IMR-90 (cell line): ENCODE data around the gene AK2. TPM values are rescaled to one million over a fixed set of nuclear protein-coding genes. Genes with fewer than 3 reads are reported as not detected.
A peak's percentile ranks its signal among the peaks of the same experiment; 100 is the strongest.

Source experiments
- ATAC-seq: fragments of 200-7000 bp; cut with Tn5 transposase; 2 replicates; pipeline ENCODE4 v1.9.1; 2020; ENCODE audit warnings: low read depth, mild to moderate bottlenecking, moderate library complexity
- BruUV-seq: library from RNA; stranded (reverse); fragments of 400-500 nt; replicated peaks from 2 replicates; lab custom pipeline; 2021; lab: Mats Ljungman, UMichigan
- CTCF ChIA-PET: fragments of 300-600 bp; formaldehyde crosslinking; extraction: SDS; loops from one replicate; lab custom pipeline; 2021; ENCODE audit warnings: antibody characterized with exemption; lab: Yijun Ruan, JAX
- POLR2A ChIA-PET: fragments of 300-600 bp; sonication (Branson Sonifier 250); formaldehyde crosslinking; loops from one replicate; lab custom pipeline; 2022; ENCODE audit warnings: antibody characterized with exemption; ENCODE audit not compliant: unreplicated experiment; lab: Charles Lee
- DNase-seq: peaks from one replicate; pipeline ENCODE4 v3.0.0; 2013
- H2AFZ ChIP-seq: replicated peaks from 2 replicates; pipeline ENCODE3; 2013; ENCODE audit warnings: low read length, mild to moderate bottlenecking; ENCODE audit not compliant: poor library complexity
- H2AK5ac ChIP-seq: 2 replicates; pipeline ENCODE4 v1.6.1; 2013; ENCODE audit warnings: low read depth, low read length, inconsistent platforms
- H2AK9ac ChIP-seq: replicated peaks from 2 replicates; pipeline ENCODE3; 2013; ENCODE audit warnings: mild to moderate bottlenecking, low read depth, low read length, moderate library complexity; ENCODE audit not compliant: poor library complexity
- H2BK120ac ChIP-seq: 2 replicates; pipeline ENCODE4 v1.6.1; 2013; ENCODE audit warnings: low read depth, low read length, inconsistent platforms
- H2BK15ac ChIP-seq: 3 replicates; pipeline ENCODE4 v1.6.1; 2013; ENCODE audit warnings: low read depth, low read length, inconsistent platforms
- H2BK20ac ChIP-seq: 2 replicates; pipeline ENCODE4 v1.6.1; 2013; ENCODE audit warnings: low read depth, mild to moderate bottlenecking, inconsistent platforms, low read length, moderate library complexity
- H2BK5ac ChIP-seq: 2 replicates; pipeline ENCODE4 v1.6.1; 2013; ENCODE audit warnings: mild to moderate bottlenecking, low read depth, low read length, inconsistent platforms; ENCODE audit not compliant: poor library complexity, severe bottlenecking
- H3K14ac ChIP-seq: replicated peaks from 2 replicates; pipeline ENCODE4 v1.6.1; 2013; ENCODE audit warnings: low read depth, low read length, inconsistent platforms
- H3K18ac ChIP-seq: 2 replicates; pipeline ENCODE4 v1.6.1; 2013; ENCODE audit warnings: low read depth, low read length, control low read depth
- H3K23ac ChIP-seq: 2 replicates; pipeline ENCODE4 v1.6.1; 2013; ENCODE audit warnings: low read depth, low read length, inconsistent platforms
- H3K27ac ChIP-seq: 2 replicates; pipeline ENCODE4 v1.5.1; 2013; ENCODE audit warnings: mild to moderate bottlenecking, control low read depth, low read length; ENCODE audit not compliant: insufficient read depth
- H3K27me3 ChIP-seq: 2 replicates; pipeline ENCODE4 v1.6.1; 2013; ENCODE audit warnings: low read length; ENCODE audit not compliant: control insufficient read depth, insufficient read depth
- H3K36me3 ChIP-seq: 2 replicates; pipeline ENCODE4 v1.6.1; 2013; ENCODE audit warnings: low read length, mixed read lengths; ENCODE audit not compliant: control insufficient read depth, insufficient read depth
- H3K4ac ChIP-seq: 2 replicates; pipeline ENCODE4 v1.6.1; 2013; ENCODE audit warnings: low read depth, low read length, inconsistent platforms
- H3K4me1 ChIP-seq: 2 replicates; pipeline ENCODE4 v1.6.1; 2013; ENCODE audit warnings: low read length, mixed read lengths; ENCODE audit not compliant: control insufficient read depth, insufficient read depth
- H3K4me2 ChIP-seq: 2 replicates; pipeline ENCODE4 v1.6.1; 2013; ENCODE audit warnings: low read depth, mild to moderate bottlenecking, control low read depth, low read length, moderate library complexity
- H3K4me3 ChIP-seq: 2 replicates; pipeline ENCODE4 v1.5.1; 2013; ENCODE audit warnings: low read depth, mild to moderate bottlenecking, control low read depth, low read length, moderate library complexity; ENCODE audit not compliant: insufficient read depth
- H3K56ac ChIP-seq: 2 replicates; pipeline ENCODE4 v1.6.1; 2013; ENCODE audit warnings: low read length, inconsistent platforms; ENCODE audit not compliant: insufficient read depth; ENCODE audit errors: extremely low read depth
- H3K79me1 ChIP-seq, 2 experiments: 2 replicates each; pipeline ENCODE4 v1.6.1; 2013; ENCODE audit warnings: low read length in 2 of 2, inconsistent platforms in 1 of 2, low read depth in 1 of 2
- H3K9ac ChIP-seq: 2 replicates; pipeline ENCODE4 v1.6.1; 2013; ENCODE audit warnings: low read depth, low read length, control low read depth
- H3K9me1 ChIP-seq: 2 replicates; pipeline ENCODE4 v1.6.1; 2013; ENCODE audit warnings: low read length, inconsistent platforms; ENCODE audit not compliant: insufficient read depth
- H3K9me3 ChIP-seq: 2 replicates; pipeline ENCODE4 v1.6.1; 2013; ENCODE audit warnings: low read length; ENCODE audit not compliant: control insufficient read depth, insufficient read depth
- H4K20me1 ChIP-seq: 2 replicates; pipeline ENCODE4 v1.6.1; 2013; ENCODE audit warnings: low read length, inconsistent platforms; ENCODE audit not compliant: insufficient read depth
- H4K5ac ChIP-seq: 2 replicates; pipeline ENCODE4 v1.6.1; 2013; ENCODE audit warnings: mild to moderate bottlenecking, low read depth, low read length, control low read depth
- H4K8ac ChIP-seq, 2 experiments: 2 replicates each; pipeline ENCODE4 v1.6.1; 2013; ENCODE audit warnings: low read depth in 2 of 2, low read length in 2 of 2, control low read depth in 1 of 2, inconsistent platforms in 1 of 2
- H4K91ac ChIP-seq: 2 replicates; pipeline ENCODE4 v1.6.1; 2013; ENCODE audit warnings: low read depth, low read length, inconsistent platforms; ENCODE audit not compliant: insufficient read depth
- BHLHE40 ChIP-seq: fragments of 150-350 bp; IDR thresholded peaks from 2 replicates; pipeline ENCODE4 v1.6.1; 2016; ENCODE audit warnings: mild to moderate bottlenecking, low read depth, low read length
- CHD1 ChIP-seq: IDR thresholded peaks from 2 replicates; pipeline ENCODE4 v1.6.1; 2012; ENCODE audit warnings: low read depth, low read length, improper control_type of control experiment
- FOS ChIP-seq: fragments of 150-350 bp; IDR thresholded peaks from 2 replicates; pipeline ENCODE4 v1.6.1; 2016; ENCODE audit warnings: low read depth, low read length
- MXI1 ChIP-seq: IDR thresholded peaks from 2 replicates; pipeline ENCODE4 v1.6.1; 2012; ENCODE audit warnings: low read depth, mild to moderate bottlenecking, low read length, moderate library complexity, borderline replicate concordance
- POLR2A ChIP-seq: IDR thresholded peaks from 2 replicates; pipeline ENCODE4 v1.6.1; 2012; ENCODE audit warnings: mild to moderate bottlenecking, low read depth, low read length
- WGBS, 2 experiments: methylation state at CpG; one replicate each; pipeline versions ENCODE4 v1.1.5 to v1.1.7; 2013; ENCODE audit warnings: missing lambda C conversion rate in 2 of 2; ENCODE audit not compliant: insufficient read length in 1 of 2; ENCODE audit errors: extremely low coverage in 2 of 2; 5-methylcytosine and 5-hydroxymethylcytosine counted together
- dilution Hi-C: fragments of 300-500 bp; cut with HindIII; formaldehyde crosslinking; loops from one replicate; pipeline ENCODE4 v1.14.3; 2018; ENCODE audit warnings: low sequenced_read_pairs; ENCODE audit not compliant: unreplicated experiment
- in situ Hi-C: fragments of 300-500 bp; cut with MboI; formaldehyde crosslinking; loops from 3 replicates; pipeline ENCODE4 v1.14.3; 2019; ENCODE audit warnings: low sequenced_read_pairs, inconsistent platforms, mixed read lengths
- intact Hi-C: fragments of 100-400 bp; cut with micrococcal nuclease; formaldehyde crosslinking; loops from 2 replicates; pipeline ENCODE4 v1.10.0; 2022
- polyA plus RNA-seq, 3 experiments: library from polyadenylated mRNA; depleted of rRNA; stranded (reverse); fragments of >200 nt; gene quantifications; 2 replicates each; pipeline ENCODE4 v1.2.3, GENCODE V29; 2012; ENCODE audit warnings: low replicate concordance in 1 of 3
- total RNA-seq: library from RNA; depleted of rRNA; stranded (reverse); fragments of >200 nt; gene quantifications from 2 replicates; pipeline ENCODE4 v1.2.3, GENCODE V29; 2012

The AK2 gene
- total and polyA plus RNA-seq, 2 of the 4 experiments (the other 2 are of a cell fraction): 118 to 203 TPM

DNA sequence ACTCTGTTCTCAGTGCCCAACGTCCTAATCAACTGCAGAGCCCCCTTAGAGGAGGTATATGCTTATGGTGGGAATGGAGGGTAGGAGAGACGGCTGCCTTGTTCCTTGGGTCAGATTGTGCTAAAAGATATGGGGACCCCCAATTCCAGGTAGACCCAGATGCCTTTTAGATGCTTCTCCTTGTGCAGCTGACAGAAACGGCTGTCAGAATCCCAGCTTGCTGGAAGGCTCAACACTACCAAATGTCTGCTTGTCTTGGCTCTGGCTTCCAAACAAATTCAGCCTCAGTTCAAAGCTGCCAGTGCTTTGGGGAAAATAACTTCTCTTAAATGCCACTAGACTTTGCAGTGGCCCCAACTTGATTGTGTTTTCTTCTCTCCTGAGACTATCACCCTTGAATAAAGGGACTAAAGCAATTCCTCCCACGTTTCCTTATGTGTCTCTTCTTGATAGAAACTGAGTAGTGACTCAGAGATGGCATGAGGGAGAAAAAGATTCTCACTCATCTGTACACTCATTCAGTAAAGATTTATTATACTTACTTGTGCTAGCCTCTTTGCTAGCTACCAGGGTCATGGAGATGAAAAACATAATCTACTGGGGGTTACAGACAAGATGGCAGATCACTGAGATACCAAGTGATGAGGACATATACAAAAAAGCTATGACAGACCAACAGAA, 68.7 kb downstream of the AK2 start:
- dilution Hi-C loops (no loop called here), intact Hi-C loops (no loop called here), in situ Hi-C loops (no loop called here)
- H3K9ac ChIP-seq: no peak overlapping the region
- peak overlapping the region; percentile 44; the same call in 1 of the 2 replicates for H3K18ac ChIP-seq
- no peaks in the 10 kb centered on the region for H3K9me3 ChIP-seq
- BruUV-seq: no TSS peak
- peaks cover 8% of the 10 kb centered on the region for H3K9me1 ChIP-seq
- peak overlapping the region; percentile 7; the same call in 1 of the 2 replicates for H3K4ac ChIP-seq
- no peak overlapping the region for H3K27ac ChIP-seq
- H4K8ac ChIP-seq: peak overlapping the region in 1 of 2 experiments; percentile 29; a peak in 1 of 4 replicates
- ATAC-seq (no peak), DNase-seq (peak; percentile 77)
- no peak overlapping the region for H2AK5ac ChIP-seq
- H3K14ac ChIP-seq: peak overlapping the region; percentile 39
- H3K4me2 ChIP-seq: peak overlapping the region; percentile 50; the same call in 1 of the 2 replicates
- no peak overlapping the region for H2AK9ac ChIP-seq
- no peak overlapping the region for H2BK20ac ChIP-seq
- peaks cover 8% of the 10 kb centered on the region for H3K4me1 ChIP-seq
- ChIA-PET POLR2A (no interaction called here), CTCF (interaction anchor here (1.4 kb wide), 1 partner anchor 35 kb away, joined by 3 read pairs; no protein-coding TSS in a partner anchor)
- no peak overlapping the region for H3K56ac ChIP-seq
- peak overlapping the region; percentile 35 for H2AFZ ChIP-seq
- H3K36me3 ChIP-seq: no peaks in the 10 kb centered on the region
- H3K4me3 ChIP-seq: no peak overlapping the region
- TF ChIP-seq MXI1: 0 out of 2 replicates have a peak, but pooled peaks have one; percentile 21
- TF ChIP-seq FOS: peak; percentile 38; the same call in 1 of the 2 replicates
- no peak; the same call in 1 of the 2 replicates for TF ChIP-seq BHLHE40
- no peak for TF ChIP-seq CHD1
- TF ChIP-seq POLR2A: no peak
- H3K27me3 ChIP-seq: peaks cover 2% of the 10 kb centered on the region
- H3K23ac ChIP-seq: no peak overlapping the region
- 33% methylated on average over 2 of the region's 4 CpGs; no CpG with 5 or more reads in 1 of the 2 experiments for WGBS, 2 experiments
- H4K91ac ChIP-seq: no peak overlapping the region
- H4K5ac ChIP-seq: no peak overlapping the region
- peak overlapping the region; percentile 57 for H2BK5ac ChIP-seq
- peak overlapping the region; percentile 17; the same call in 1 of the 2 replicates for H2BK120ac ChIP-seq
- peaks cover 4 to 5% of the 10 kb centered on the region in 2 experiments; a peak in 3 of 4 replicates for H3K79me1 ChIP-seq
- H4K20me1 ChIP-seq: peaks cover 9% of the 10 kb centered on the region
- peak overlapping the region; percentile 38; the same call in 1 of the 3 replicates for H2BK15ac ChIP-seq
